Ectodermal cell (in vitro differentiated cells): ENCODE measurements around the gene BTF3.
"Not testable (repeated sequence)": the region's sequence is repeated elsewhere in the genome, so short reads cannot be mapped to it uniquely, and the experiment has no call there.

Source experiments
- H3K27ac ChIP-seq: 2 replicates; pipeline ENCODE4 v1.7.0; 2013; ENCODE audit warnings: mild to moderate bottlenecking, low read depth, low read length; ENCODE audit not compliant: insufficient read depth, poor library complexity, severe bottlenecking
- H3K27me3 ChIP-seq: 2 replicates; pipeline ENCODE4 v1.7.0; 2013; ENCODE audit warnings: mild to moderate bottlenecking, low read length; ENCODE audit not compliant: insufficient read depth, control insufficient read depth, poor library complexity, severe bottlenecking
- H3K36me3 ChIP-seq: one replicate; pipeline ENCODE4 v1.7.0; 2013; ENCODE audit warnings: low read length; ENCODE audit not compliant: control insufficient read depth, insufficient read depth
- H3K4me1 ChIP-seq: one replicate; pipeline ENCODE4 v1.7.0; 2013; ENCODE audit warnings: low read length; ENCODE audit not compliant: control insufficient read depth, insufficient read depth
- H3K4me3 ChIP-seq: 2 replicates; pipeline ENCODE4 v1.7.0; 2013; ENCODE audit warnings: low read depth, low read length, control low read depth; ENCODE audit not compliant: insufficient read depth
- H3K9me3 ChIP-seq: 2 replicates; pipeline ENCODE4 v1.7.0; 2013; ENCODE audit warnings: mild to moderate bottlenecking, low read length, moderate library complexity; ENCODE audit not compliant: control insufficient read depth
- WGBS, 2 experiments: methylation state at CpG; one replicate each; pipeline ENCODE4 v1.1.7; 2013; ENCODE audit warnings: missing lambda C conversion rate in 2 of 2; 5-methylcytosine and 5-hydroxymethylcytosine counted together

The BTF3 gene

GRCh38 chr5:73485715-73486114, 12.5 kb upstream of the BTF3 start:
- Histone ChIP-seq H3K4me1 (peaks cover 7% of the 10 kb centered on the region), H3K27me3 (no peaks in the 10 kb centered on the region), H3K36me3 (no peaks in the 10 kb centered on the region), H3K9me3 (no peaks in the 10 kb centered on the region), H3K4me3 (no peak overlapping the region), H3K27ac (no peak overlapping the region)
- 93 to 95% methylated on average over 3 of the region's 3 CpGs for WGBS, 2 experiments

DNA sequence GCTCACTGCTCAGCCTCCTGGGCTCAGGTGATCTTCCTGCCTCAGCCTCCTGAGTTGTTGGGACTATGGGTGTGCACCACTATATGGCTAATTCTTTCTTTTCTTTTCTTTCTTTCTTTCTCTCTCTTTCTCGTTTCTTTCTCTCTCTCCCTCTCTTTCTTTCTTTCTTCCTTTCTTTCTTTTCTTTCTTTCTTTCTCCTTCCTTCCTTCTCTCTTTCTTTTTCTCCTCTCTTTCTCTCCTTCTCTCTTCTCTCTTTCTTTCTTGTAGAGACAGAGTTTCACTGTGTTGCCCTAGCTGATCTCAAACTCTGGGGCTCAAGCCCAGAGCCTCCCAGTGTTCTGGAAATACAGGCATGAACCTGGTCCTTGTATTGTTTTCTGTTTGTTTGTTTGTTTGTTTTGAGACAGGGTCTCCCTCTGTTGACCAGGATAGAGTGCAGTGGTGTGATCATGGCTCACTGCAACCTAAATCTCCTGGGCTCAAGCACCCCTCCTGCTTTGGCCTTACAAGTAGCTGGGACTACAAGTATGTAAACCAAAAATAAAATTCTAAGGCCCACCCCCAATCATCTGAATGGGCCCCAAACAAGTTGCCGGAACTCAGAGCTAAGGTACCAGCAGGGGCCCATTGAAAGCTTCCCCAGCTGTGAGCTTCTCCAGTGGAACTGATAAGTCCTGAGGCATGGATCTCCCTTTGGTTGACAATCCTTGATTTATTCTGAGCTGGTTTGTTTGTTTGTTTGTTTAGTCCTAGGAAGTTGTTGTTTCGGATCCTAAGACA, 11.9 kb upstream of the BTF3 start:
- Histone ChIP-seq H3K27me3 (no peaks in the 10 kb centered on the region), H3K4me3 (no peak overlapping the region), H3K36me3 (no peaks in the 10 kb centered on the region), H3K9me3 (no peaks in the 10 kb centered on the region), H3K4me1 (peaks cover 7% of the 10 kb centered on the region), H3K27ac (no peak overlapping the region)
- WGBS, 2 experiments, result 31 to 44% methylated on average over 3 of the region's 3 CpGs

DNA sequence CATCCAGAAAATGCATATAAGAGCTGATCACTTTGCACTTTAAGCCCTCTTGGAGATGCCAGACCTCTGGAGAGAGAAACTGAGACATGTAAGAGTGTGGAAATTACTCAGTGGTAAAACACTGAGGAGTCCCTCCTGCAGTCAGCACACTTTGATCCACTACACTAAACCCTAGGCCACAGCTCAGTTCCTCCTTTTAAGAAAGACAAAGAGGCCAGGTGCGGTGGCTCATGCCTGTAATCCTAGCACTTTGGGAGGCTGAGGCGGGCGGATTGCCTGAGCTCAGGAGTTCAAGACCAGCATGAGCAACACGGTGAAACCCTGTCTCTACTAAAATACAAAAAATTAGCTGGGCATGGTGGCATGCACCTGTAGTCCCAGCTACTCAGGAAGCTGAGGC, 11.0 kb upstream of the BTF3 start:
- H3K4me3 ChIP-seq, H3K9me3 ChIP-seq, H3K27me3 ChIP-seq, H3K36me3 ChIP-seq, H3K4me1 ChIP-seq, H3K27ac ChIP-seq: not testable (repeated sequence)
- WGBS, 2 experiments, result 16 to 26% methylated on average over 4 of the region's 4 CpGs

GRCh38 chr5:73487815-73488214, 10.4 kb upstream of the BTF3 start:
- H3K9me3 ChIP-seq, result no peaks in the 10 kb centered on the region
- peaks cover 7% of the 10 kb centered on the region for H3K4me1 ChIP-seq
- H3K27me3 ChIP-seq, result no peaks in the 10 kb centered on the region
- H3K4me3 ChIP-seq, result no peak overlapping the region
- no peak overlapping the region for H3K27ac ChIP-seq
- WGBS, 2 experiments, result 30 to 31% methylated on average over 4 of the region's 4 CpGs
- H3K36me3 ChIP-seq, result no peaks in the 10 kb centered on the region

DNA sequence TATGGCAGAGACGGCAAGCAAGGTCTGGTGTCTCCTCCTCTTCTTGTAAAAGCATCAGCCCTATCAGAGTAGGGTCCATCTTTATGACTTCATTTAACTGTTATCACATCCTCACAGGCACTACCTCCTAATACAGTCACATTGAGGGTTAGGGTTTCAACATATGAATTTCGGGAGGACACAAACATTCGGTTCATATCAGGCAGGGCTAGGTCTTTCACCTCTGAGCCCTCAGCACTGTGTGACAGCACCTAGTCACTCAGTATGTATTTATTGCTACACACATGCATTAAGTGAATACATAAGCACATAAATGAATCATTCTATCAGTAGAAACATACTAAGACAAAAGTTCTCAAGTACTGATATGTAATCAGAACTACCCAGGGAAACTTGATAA, 9.4 kb upstream of the BTF3 start:
- 92 to 95% methylated on average over 3 of the region's 3 CpGs for WGBS, 2 experiments
- no peaks in the 10 kb centered on the region for H3K36me3 ChIP-seq
- H3K27ac ChIP-seq, result no peak overlapping the region
- no peak overlapping the region for H3K4me3 ChIP-seq
- H3K9me3 ChIP-seq, result no peaks in the 10 kb centered on the region
- no peaks in the 10 kb centered on the region for H3K27me3 ChIP-seq
- peaks cover 7% of the 10 kb centered on the region for H3K4me1 ChIP-seq

DNA sequence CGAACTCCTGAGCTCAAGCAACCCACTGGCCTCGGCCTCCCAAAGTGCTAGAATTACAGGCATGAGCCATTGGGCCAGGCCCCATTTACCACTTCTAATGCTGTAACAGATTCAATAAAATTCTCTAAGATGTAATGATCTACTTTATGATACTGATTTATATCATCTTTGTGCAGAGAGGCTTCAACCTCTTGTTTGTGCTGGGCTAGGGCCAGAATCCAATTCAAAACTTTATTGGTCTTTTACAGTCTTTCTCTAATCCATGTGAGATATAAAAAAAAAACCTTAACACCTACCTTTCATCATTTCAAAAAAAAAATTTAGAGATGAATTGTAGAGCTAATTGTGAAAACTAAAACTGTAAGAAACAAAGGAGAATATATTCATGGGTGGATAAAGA, 8.2 kb upstream of the BTF3 start:
- H3K36me3 ChIP-seq, result no peaks in the 10 kb centered on the region
- no peaks in the 10 kb centered on the region for H3K27me3 ChIP-seq
- no peaks in the 10 kb centered on the region for H3K9me3 ChIP-seq
- peaks cover 7% of the 10 kb centered on the region for H3K4me1 ChIP-seq
- H3K27ac ChIP-seq, result no peak overlapping the region
- no peak overlapping the region for H3K4me3 ChIP-seq
- WGBS, 2 experiments, result 76 to 92% methylated on average over 2 of the region's 2 CpGs

DNA sequence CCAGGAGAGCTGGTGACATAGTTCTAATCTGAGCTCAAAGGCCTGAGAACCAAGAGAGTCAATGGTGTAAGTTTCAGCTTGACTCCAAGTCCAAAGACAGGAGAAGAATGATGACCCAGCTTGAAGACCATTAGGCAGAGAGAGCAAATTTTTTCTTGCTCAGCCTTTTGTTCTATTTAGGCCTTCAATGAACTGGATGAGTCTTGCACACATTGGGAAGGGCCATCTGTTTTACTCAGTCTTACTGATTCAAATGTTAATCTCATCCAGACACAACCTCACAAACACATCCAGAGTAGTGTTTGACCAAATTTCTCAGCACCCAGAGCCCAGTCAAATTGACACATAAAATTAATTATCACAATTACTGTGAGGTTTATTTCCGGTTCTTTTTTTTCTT, 7.1 kb upstream of the BTF3 start:
- peaks cover 7% of the 10 kb centered on the region for H3K4me1 ChIP-seq
- 96 to 100% methylated on average over 1 of the region's 1 CpG for WGBS, 2 experiments
- no peaks in the 10 kb centered on the region for H3K36me3 ChIP-seq
- H3K9me3 ChIP-seq, result no peaks in the 10 kb centered on the region
- H3K27me3 ChIP-seq, result no peaks in the 10 kb centered on the region
- no peak overlapping the region for H3K27ac ChIP-seq
- no peak overlapping the region for H3K4me3 ChIP-seq

DNA sequence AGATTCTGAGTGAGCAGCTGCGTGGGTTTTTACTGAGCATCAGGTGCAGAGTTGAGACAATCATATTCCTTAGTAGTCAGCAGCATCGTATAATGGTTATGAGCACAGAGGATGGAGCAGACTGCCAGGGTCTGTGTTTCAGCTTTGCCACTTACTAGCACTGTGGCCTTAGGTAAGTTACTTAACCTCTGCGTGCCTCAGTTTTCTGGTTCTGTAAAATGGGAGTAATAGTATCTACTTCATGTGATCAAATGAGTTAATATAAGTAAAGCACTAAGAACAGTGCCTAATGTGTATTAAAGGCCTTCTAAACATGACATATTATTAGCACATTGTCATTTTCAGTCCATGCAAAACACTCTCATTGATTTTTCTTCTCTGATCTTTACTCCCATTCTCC, 4.8 kb upstream of the BTF3 start:
- Histone ChIP-seq H3K27me3 (no peaks in the 10 kb centered on the region), H3K9me3 (no peaks in the 10 kb centered on the region), H3K4me3 (no peak overlapping the region), H3K36me3 (no peaks in the 10 kb centered on the region), H3K27ac (no peak overlapping the region), H3K4me1 (peaks cover 6% of the 10 kb centered on the region)
- WGBS, 2 experiments, result 91 to 96% methylated on average over 3 of the region's 3 CpGs

GRCh38 chr5:73494721-73495120, 3.5 kb upstream of the BTF3 start:
- no peaks in the 10 kb centered on the region for H3K9me3 ChIP-seq
- H3K36me3 ChIP-seq, result no peaks in the 10 kb centered on the region
- H3K4me3 ChIP-seq, result no peak overlapping the region

DNA sequence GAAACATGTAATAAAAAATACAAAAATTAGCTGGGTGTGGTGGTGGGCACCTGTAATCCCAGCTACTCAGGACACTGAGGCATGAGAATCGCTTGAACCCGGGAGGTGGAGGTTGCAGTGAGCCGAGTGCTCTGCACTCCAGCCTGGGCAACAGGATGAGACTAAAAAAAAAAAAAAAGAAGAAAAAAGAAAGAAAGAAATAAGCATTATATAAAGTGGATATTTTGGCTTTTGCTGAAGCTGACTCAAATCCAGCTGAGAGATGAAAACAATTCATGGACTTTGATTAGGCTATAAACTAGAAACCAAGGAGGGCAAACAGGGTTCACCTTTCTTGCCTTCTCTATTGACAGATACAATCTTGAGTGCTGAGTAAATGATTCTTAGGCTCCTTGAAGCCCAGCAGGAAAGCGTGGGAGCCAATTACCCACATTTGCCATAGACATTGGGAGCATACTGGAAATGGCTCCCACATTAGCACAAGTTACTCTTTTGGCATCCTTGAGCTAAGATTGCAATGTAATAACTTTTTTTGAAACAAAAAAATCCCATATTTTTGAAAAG, 2.4 kb upstream of the BTF3 start:
- Histone ChIP-seq H3K36me3 (no peaks in the 10 kb centered on the region), H3K4me3 (no peak overlapping the region), H3K27me3 (no peaks in the 10 kb centered on the region), H3K4me1 (peaks cover 14% of the 10 kb centered on the region), H3K27ac (no peak overlapping the region), H3K9me3 (no peaks in the 10 kb centered on the region)
- 84 to 92% methylated on average over 4 of the region's 4 CpGs for WGBS, 2 experiments

More at GRCh38 chr5:73494721-73495120, 3.5 kb upstream of the BTF3 start:
- peaks cover 6% of the 10 kb centered on the region for H3K4me1 ChIP-seq
- no peak overlapping the region for H3K27ac ChIP-seq
- H3K27me3 ChIP-seq, result no peaks in the 10 kb centered on the region
